Inferior parietal cortex (tissue), 1 donor: ENCODE results near the gene SLC16A9.
"Not testable (repeated sequence)": the region's sequence is repeated elsewhere in the genome, so short reads cannot be mapped to it uniquely, and the experiment has no call there.

Experiments
- DNase-seq: peaks from one replicate; pipeline ENCODE4 v3.0.0-alpha.2; 2016; ENCODE audit errors: extremely low spot score

SLC16A9 gene

GRCh38 chr10:59674215-59674836 lies 35.3 kb downstream of the SLC16A9 start:
- no peak for DNase-seq

- no peak for DNase-seq
These were observed 37.3 kb downstream of the SLC16A9 start for GRCh38 chr10:59672150-59672875.

- no peak for DNase-seq
These were observed 39.4 kb downstream of the SLC16A9 start for GRCh38 chr10:59670269-59670668.

- DNase-seq: no peak
These were observed 41.6 kb downstream of the SLC16A9 start for GRCh38 chr10:59668096-59668495.

GRCh38 chr10:59666310-59666709 lies 43.3 kb downstream of the SLC16A9 start:
- DNase-seq: no peak

- DNase-seq: not testable (repeated sequence)
These were observed 46.4 kb downstream of the SLC16A9 start for GRCh38 chr10:59663213-59663612.

GRCh38 chr10:59657724-59658123 lies 51.9 kb downstream of the SLC16A9 start:
- DNase-seq: no peak

- DNase-seq: no peak
These were observed 54.3 kb downstream of the SLC16A9 start for GRCh38 chr10:59655309-59655708.

- peak; percentile 15 for DNase-seq
These were observed 55.6 kb downstream of the SLC16A9 start for GRCh38 chr10:59654007-59654406.

- DNase-seq: no peak
These were observed 57.7 kb downstream of the SLC16A9 start for GRCh38 chr10:59651902-59652301.

GRCh38 chr10:59649606-59650346 lies 59.9 kb downstream of the SLC16A9 start:
- DNase-seq: no peak

- no peak for DNase-seq
These were observed 60.9 kb downstream of the SLC16A9 start for GRCh38 chr10:59648711-59649201.

- no peak for DNase-seq
These were observed 64.8 kb downstream of the SLC16A9 start for GRCh38 chr10:59644841-59645240.

- not testable (repeated sequence) for DNase-seq
These were observed 68.0 kb downstream of the SLC16A9 start for GRCh38 chr10:59641688-59642087.

GRCh38 chr10:59635502-59636290 lies 74.0 kb downstream of the SLC16A9 start:
- no peak for DNase-seq

- DNase-seq: no peak
These were observed 75.5 kb downstream of the SLC16A9 start for GRCh38 chr10:59634102-59634501.

GRCh38 chr10:59633063-59633462 lies 76.6 kb downstream of the SLC16A9 start:
- no peak for DNase-seq

- DNase-seq: no peak
These were observed 77.5 kb downstream of the SLC16A9 start for GRCh38 chr10:59631882-59632807.

GRCh38 chr10:59631237-59631636 lies 78.4 kb downstream of the SLC16A9 start:
- DNase-seq: no peak

- DNase-seq: no peak
These were observed 80.7 kb downstream of the SLC16A9 start for GRCh38 chr10:59628965-59629364.

- DNase-seq: no peak
These were observed 81.2 kb downstream of the SLC16A9 start for GRCh38 chr10:59628456-59628855.
